ENCODE data around the gene ACOXL.

Gene ACOXL

GRCh38 chr2:111119822-111120252, 387.5 kb downstream of the ACOXL start:
- no peak for DNase-seq

- peak; percentile 94 for DNase-seq
Measured at GRCh38 chr2:111120253-111121027, 388.1 kb downstream of the ACOXL start, which contains the start of gene BCL2L11. Gene BCL2L11 (plus strand): TSS chr2:111120914. CDS start chr2:111123746, 2,832 bp downstream.

GRCh38 chr2:111121028-111121827, 388.9 kb downstream of the ACOXL start:
- peak; percentile 57 for DNase-seq

GRCh38 chr2:111121828-111122630, 389.7 kb downstream of the ACOXL start:
- peak; percentile 93 for DNase-seq

GRCh38 chr2:111122631-111123421, 390.5 kb downstream of the ACOXL start:
- peak; percentile 87 for DNase-seq

- no peak for DNase-seq
Measured at GRCh38 chr2:111123751-111124150, 391.4 kb downstream of the ACOXL start.

- no peak for DNase-seq
Measured at GRCh38 chr2:111126581-111126980, 394.2 kb downstream of the ACOXL start.

- no peak for DNase-seq
Measured at GRCh38 chr2:111127351-111127750, 395.0 kb downstream of the ACOXL start.

GRCh38 chr2:111128096-111128495, 395.7 kb downstream of the ACOXL start:
- no peak for DNase-seq

- DNase-seq, result no peak
Measured at GRCh38 chr2:111133603-111134002, 401.2 kb downstream of the ACOXL start.

GRCh38 chr2:111134055-111134454, 401.7 kb downstream of the ACOXL start:
- DNase-seq, result no peak

GRCh38 chr2:111135237-111135909, 403.0 kb downstream of the ACOXL start:
- DNase-seq, result no peak

GRCh38 chr2:111135910-111136297, 403.5 kb downstream of the ACOXL start:
- no peak for DNase-seq

- no peak for DNase-seq
Measured at GRCh38 chr2:111138839-111139238, 406.5 kb downstream of the ACOXL start.

GRCh38 chr2:111139637-111140317, 407.4 kb downstream of the ACOXL start:
- DNase-seq, result no peak

GRCh38 chr2:111140815-111141214, 408.4 kb downstream of the ACOXL start:
- DNase-seq, result no peak

- DNase-seq, result no peak
Measured at GRCh38 chr2:111142101-111142500, 409.7 kb downstream of the ACOXL start.

GRCh38 chr2:111143107-111143842, 410.9 kb downstream of the ACOXL start:
- DNase-seq, result no peak

- DNase-seq, result no peak
Measured at GRCh38 chr2:111143843-111144198, 411.4 kb downstream of the ACOXL start.

GRCh38 chr2:111145103-111145760, 412.9 kb downstream of the ACOXL start:
- DNase-seq, result no peak

Measured in right hindlimb (tissue), 1 donor.